NCI-H748 (cell line): ENCODE results near the gene SEPTIN5.
"Not testable (repeated sequence)": the region's sequence is repeated elsewhere in the genome, so short reads cannot be mapped to it uniquely, and the experiment has no call there.

Source experiments
- DNase-seq: peaks from one replicate; lab custom pipeline; 2025; ENCODE audit not compliant: unreplicated experiment; lab: John Stamatoyannopoulos, UW

The SEPTIN5 gene

GRCh38 chr22:19714312-19715187 is at the start of gene SEPTIN5:
Gene SEPTIN5 (plus strand): TSS chr22:19714503. CDS start chr22:19714589, 86 bp downstream.
- peak; percentile 26 for DNase-seq

- no peak for DNase-seq
Observed at GRCh38 chr22:19664951-19665783, 49.1 kb upstream of the SEPTIN5 start.

DNA sequence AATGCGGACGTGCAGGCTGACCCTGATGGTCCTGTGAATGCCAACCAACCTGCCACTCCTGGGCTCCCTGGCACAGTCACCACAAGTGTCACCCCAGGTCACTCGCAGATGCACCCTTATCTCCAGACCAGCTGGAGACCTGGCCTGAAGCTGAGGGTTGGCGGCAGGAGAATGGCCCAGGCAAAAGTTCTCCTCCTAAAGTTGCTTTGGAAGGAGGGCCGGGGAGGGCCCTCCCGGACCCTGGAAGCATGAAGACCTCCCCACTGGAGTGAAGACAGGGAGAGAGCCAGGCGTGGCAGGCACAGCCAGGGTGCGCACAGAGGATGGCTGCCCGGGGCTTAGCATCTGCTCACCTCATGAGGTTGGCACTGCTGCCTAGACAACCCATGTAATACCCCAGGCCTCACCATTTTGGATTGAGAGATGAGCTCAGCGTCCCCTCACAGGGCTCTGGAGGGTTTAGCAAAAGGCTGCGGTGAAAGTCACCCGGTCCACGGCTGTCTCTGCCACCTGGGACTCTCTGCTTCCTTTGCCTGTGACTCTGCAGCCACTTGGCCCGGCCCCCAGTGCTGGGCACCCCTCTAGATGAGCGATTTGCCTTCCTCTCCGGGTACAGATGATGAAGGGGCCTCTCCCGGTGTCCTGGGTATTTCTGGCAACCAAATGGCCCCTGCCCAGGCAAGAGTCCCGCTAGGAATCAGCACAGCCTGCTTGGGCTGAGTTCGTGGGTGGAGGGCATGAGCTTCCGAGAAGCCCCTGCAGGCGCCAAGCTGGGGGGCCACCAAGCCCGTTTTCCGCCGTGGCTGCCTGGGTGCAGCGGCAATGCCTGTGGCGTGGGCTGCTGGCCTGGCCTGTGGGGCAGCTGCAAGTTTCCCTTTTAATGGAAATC is 48.3 kb upstream of the SEPTIN5 start:
- DNase-seq: no peak

GRCh38 chr22:19666673-19667593 is 47.4 kb upstream of the SEPTIN5 start:
- DNase-seq: no peak

DNA sequence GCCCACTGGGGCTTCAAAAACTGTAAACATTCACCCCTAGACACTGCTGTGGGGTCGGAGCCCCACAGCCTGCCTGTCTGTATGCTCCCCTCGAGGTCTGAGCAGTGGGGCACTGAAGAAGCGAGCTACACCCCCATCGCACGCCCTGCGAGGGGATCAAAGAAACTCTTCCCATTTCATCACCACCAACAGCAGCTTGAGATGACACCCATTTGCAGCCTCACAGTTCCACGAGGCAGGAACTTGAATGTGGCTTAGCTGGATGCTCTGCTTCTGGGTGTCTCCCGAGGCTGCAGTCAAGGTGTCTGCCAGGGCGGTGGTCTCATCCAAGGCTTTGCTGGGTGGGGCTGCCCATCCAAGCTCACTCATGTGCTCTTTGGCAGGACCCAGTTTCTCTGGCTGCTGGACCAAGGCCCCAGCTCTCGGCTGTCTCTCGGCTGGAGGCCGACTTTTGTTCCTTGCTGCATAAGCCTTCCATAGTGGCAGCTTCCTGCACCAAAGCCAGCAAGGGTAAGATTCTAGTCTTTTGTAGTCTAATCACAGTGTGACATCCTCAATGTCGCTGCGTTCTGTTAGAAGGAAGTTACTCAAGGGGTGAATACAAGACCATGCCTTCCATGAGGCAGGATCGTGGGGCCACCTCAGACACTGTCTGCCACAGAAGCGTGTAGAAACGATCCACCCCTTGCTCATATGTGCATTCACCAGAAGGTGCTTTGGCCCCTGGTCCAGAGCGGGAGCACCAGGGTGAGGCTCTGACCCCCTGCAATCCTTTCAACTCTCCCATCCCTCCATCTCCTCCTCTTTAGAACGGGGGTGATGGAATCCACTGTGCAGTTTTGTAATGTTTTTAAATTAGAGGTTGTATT is 46.2 kb upstream of the SEPTIN5 start:
- DNase-seq: no peak

GRCh38 chr22:19668748-19669147 is 45.6 kb upstream of the SEPTIN5 start:
- DNase-seq: no peak

GRCh38 chr22:19669570-19669969 is 44.7 kb upstream of the SEPTIN5 start:
- no peak for DNase-seq

- DNase-seq: no peak
Observed at GRCh38 chr22:19671316-19671715, 43.0 kb upstream of the SEPTIN5 start.

DNA sequence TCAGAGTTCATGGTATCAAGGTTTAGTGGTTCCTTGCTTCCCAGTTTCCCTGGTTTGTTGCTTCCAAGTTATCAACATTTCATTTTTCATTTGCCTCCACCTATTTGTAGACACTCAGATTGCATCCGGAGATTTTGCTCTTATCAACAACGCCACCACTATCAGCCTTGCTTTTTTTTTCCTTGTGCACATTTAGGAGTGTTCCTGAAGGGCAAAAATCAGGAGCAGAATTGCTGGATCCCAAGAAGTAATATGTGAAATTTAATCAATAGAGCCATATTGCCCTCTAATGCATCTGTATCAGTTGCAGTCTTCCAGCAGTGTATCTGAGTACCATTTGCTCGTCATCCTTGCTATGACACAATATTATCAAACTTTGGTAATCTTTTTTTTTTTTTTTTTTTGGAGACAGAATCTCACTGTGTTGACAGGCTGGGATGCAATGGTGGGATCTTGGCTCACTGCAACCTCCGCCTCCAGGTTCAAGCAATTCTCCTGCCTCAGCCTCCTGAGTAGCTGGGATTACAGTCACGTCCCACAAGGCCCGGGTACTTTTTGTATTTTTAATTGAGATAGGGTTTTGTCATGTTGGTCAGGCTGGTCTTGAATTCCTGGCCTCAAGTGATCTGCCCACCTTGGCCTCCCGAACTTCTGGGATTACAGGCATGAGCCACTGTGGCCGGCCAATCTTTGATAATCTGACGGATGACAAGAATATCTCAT is 42.1 kb upstream of the SEPTIN5 start:
- DNase-seq: no peak

DNA sequence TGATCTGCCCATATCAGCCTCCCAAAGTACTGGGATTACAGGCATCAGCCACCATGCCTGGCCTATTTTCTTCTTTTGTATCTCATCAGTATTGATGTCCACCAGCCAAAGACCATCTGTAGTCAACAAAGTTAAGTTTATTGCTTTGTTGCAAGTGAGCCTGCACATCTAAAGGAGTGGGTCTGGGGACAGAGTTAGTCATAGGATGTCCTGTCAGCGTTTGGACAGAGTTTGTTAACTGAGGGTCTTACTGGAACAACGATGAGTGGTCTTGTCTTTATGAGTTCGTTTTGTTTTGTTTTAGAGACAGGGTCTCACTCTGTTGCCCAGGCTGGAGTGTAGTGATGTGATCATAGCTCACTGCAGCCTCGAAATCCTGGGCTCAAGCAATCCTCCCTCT is 40.6 kb upstream of the SEPTIN5 start:
- DNase-seq: no peak

DNA sequence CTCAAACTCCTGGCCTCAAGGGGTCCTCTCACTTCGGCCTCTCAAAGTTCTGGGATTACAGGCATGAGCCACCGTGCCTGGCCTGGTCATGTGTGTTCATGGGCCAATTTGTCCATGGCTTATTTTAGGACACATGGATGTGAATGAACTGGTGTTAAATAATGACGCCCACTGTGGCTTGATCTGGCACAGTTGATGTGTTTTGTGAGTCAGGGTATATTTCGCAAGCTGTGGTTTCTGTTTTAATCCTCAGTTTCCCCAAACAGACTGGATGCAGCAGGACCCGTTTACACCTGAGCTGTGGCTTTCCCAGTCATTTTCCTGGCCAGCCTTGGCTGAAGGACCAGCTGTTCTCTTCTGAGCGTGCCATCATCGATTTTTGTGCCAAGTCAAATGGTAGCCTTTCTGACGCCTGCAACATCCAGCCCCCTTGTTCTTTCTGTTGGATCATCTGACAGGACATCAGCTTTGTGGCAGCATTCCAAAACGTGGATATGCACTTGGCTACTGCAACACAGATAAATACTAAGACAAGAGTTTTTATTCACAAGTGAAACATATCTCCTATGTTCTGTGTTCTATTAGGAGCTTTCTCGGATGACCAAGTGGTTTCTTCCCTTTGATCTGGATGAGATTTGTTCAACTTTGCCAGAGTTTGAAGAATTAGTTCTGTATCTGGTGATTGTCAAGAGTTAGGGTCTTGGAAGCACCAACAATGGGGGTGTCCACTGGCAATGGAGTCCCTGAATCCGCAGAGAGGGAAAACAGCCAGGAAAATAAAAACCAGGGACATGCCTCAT is 40.0 kb upstream of the SEPTIN5 start:
- no peak for DNase-seq

- DNase-seq: no peak
Observed at GRCh38 chr22:19674929-19675253, 39.4 kb upstream of the SEPTIN5 start.

DNA sequence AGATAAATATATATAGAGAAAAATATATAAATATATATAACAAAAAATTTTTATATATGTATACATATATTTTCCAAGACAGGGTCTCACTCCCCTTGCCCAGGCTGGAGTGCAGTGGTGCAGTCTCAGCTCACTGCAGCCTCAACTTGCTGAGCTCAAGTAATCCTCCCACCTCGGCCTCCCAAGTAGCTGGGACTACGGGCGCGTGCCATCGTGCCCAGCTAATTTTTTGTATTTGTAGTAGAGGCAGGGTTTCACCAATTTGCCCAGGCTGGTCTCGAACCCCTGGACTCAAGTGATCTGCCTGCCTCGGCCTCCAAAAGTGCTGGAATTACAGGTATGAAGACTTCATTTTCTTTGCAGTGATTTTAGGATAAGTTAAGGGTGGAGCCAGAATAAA is 38.9 kb upstream of the SEPTIN5 start:
- DNase-seq: no peak

GRCh38 chr22:19676437-19676836 is 37.9 kb upstream of the SEPTIN5 start:
- DNase-seq: not testable (repeated sequence)

GRCh38 chr22:19678949-19679521 is 35.3 kb upstream of the SEPTIN5 start:
- no peak for DNase-seq

GRCh38 chr22:19679522-19680101 is 34.7 kb upstream of the SEPTIN5 start:
- DNase-seq: peak; percentile 5

DNA sequence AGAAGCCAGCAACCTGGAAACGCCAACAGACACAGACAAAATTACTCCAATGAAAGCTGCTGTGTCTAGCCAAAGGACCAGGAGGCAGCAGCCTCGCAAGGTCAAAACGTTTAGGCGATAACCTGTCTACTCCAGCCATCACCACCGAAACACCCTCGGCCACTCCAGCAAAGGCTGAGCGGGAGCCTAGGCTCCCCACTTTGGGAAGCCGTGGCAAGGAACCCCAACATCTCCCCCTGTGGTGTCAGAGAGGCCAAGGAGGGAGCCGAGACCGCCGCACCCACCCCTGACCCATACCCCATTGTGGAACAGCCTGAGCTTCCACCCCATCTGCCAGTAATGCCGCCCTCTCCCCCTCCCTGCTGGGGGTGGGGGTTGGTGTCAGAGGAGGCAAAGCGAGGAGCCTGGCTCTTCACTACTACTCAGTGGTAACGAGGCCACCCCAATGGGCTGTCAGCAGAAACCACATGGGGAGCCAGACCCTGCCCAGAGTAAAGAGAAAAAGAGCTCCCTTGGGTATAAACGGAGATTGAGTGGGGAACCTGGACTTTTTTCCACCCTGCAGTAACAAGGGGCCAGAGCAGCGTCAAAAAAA is 33.9 kb upstream of the SEPTIN5 start:
- DNase-seq: no peak
